Mammary microvascular endothelial cell (primary cell): ENCODE results near the gene MYD88. TPM values are rescaled to one million over a fixed set of nuclear protein-coding genes. Genes with fewer than 3 reads are reported as not detected.

Experiments used
- total RNA-seq: library from RNA; depleted of rRNA; stranded (reverse); fragments of >200 nt; gene quantifications from 2 replicates; pipeline ENCODE4 v1.2.3, GENCODE V29; 2015

Gene MYD88
- total RNA-seq = 38.0 and 45.5 TPM in 2 replicates

DNA sequence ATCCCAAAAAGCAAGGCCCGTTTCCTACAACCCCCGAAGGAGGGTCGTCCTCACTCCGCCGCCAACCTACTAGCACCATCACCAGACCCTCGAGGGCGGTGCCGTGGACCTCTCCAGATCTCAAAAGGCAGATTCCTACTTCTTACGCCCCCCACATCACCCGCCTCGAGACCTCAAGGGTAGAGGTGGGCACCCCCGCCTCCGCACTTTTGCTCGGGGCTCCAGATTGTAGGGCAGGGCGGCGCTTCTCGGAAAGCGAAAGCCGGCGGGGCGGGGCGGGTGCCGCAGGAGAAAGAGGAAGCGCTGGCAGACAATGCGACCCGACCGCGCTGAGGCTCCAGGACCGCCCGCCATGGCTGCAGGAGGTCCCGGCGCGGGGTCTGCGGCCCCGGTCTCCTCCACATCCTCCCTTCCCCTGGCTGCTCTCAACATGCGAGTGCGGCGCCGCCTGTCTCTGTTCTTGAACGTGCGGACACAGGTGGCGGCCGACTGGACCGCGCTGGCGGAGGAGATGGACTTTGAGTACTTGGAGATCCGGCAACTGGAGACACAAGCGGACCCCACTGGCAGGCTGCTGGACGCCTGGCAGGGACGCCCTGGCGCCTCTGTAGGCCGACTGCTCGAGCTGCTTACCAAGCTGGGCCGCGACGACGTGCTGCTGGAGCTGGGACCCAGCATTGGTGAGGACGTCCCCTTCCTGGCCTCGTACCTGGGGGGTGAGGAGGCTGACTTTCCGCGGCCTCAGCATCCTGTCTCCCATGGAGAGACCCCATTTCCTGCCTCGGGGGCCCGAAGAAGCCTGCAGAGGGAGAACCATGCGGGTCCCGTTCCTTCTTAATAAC is at the start of gene MYD88:
Gene MYD88, plus strand, starts transcription at position 313 of the 842 bp plus-strand sequence. Its CDS starts 40 bp downstream, at position 353.

DNA sequence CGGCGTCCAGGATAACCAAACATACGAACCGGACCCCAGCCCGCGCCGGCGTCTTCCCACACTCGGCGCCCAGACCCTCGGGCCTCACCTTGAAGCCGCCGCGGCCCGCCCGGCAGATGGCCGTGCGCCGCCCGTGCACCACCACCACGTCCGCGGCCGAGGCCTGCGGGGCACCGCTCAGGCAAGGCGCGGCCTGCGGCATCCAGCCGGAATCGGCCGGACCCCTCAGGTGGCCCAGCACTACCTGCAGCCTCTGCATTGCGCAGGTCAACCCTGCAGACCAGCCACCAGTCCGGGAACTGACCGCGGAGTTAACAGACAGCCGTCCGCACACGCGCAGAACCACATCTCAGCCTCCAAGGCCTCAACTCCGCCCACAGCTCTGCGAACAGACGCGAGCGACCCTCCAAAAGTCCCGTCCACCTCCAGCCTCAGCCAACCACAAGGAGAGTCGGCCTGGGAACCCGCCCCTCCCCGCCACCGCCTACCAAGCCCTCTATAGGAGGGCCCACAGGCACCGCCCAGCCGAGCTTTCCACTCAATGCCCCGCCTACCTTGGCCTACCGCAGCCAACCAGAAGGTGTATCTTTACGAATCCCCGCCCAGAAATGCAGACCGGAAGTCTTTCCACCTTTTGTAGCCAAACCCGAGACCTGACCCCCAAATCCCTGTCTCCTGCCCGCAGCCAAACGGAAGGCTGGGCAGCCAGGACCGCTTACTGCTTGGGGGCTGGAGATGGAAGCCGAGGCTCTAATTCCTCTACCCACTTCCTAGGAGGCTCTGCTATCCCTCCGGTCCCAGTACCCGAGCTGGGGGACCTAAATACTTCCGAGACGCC is 1.5 kb upstream of the MYD88 start, which contains the start of gene ACAA1:
Gene ACAA1, minus strand, starts transcription at position 351 of the 838 bp plus-strand sequence. Its CDS starts 92 bp downstream, at position 259.

DNA sequence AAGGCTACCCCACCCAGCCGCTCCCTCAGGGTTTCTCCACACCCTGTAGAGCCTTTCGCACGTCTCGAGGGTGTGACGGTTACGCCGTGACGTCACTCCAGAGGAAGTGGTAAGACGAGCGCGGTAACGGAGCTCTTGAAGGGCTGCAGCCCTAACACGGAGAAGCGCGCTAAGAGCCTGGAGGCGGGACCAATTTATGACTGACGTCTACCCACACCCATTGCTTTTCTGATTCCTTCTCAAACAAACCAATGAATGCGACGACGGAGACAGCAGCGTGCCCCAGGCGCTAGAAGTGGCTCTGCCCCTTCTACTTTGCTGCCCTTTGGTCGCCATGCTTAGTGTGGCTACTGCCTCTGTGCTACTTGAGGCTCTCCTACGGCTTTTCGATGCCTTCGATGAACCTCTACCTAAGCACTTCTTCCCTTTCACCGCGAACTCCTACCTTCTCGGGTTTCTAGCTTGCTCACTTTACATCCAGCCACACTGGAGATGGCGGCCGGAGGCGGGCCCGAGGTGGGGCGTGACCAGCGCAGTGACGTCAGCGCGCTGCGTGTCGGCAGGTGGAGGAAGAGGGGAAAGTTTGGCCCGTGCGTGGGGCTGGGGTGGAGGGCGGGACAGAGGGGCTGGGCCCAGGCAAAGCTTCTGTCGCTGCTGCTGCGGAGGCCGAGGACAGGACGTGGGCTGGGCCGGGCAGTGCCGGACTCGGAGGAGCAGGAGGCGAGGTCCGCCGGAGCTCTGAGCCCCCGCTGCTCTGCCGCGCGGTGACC is 26.7 kb downstream of the MYD88 start, which contains the start of gene OXSR1:
Gene OXSR1, plus strand, starts transcription at position 586 of the 770 bp plus-strand sequence. CDS start 340 bp downstream, outside the sequence.

Other genes with a start within 250 kb of the MYD88 start
- 4.2 and 4.3 TPM in 2 replicates for gene VILL, start 147.9 kb upstream of the MYD88 start, total RNA-seq
- 11.5 and 12.6 TPM in 2 replicates for gene PLCD1, start 109.0 kb upstream of the MYD88 start, total RNA-seq
- not detected in 2 replicates for gene DLEC1, start 99.5 kb upstream of the MYD88 start, total RNA-seq
- gene ACAA1, start 1.5 kb upstream of the MYD88 start, total RNA-seq = 49.4 and 49.7 TPM in 2 replicates
- 20.0 and 20.6 TPM in 2 replicates for gene OXSR1, start 26.9 kb downstream of the MYD88 start, total RNA-seq
- 0.07 TPM in 1 of 2 replicates, not detected in the other for gene SLC22A13, start 127.2 kb downstream of the MYD88 start, total RNA-seq
- gene SLC22A14, start 143.6 kb downstream of the MYD88 start, total RNA-seq = not detected in 2 replicates
- gene XYLB, start 208.1 kb downstream of the MYD88 start, total RNA-seq = 1.9 and 4.4 TPM in 2 replicates